Activated CD8-positive, alpha-beta T cell treated with anti-CD3 and anti-CD28 coated beads, Interleukin-2, amount 10 ng/mL, durations not matched to agents 7 days and 5 days (primary cell): ENCODE results near the gene XRRA1. TPM values are rescaled to one million over a fixed set of nuclear protein-coding genes. Genes with fewer than 3 reads are reported as not detected.

ENCODE experiments used
- ATAC-seq: fragments of 150-1000 bp; cut with Tn5 transposase; one replicate; pipeline ENCODE4 v1.10.0; 2021; ENCODE audit warnings: moderate library complexity
- CTCF ChIA-PET: fragments of 350-600 bp; sonication (Branson Sonifier 250); formaldehyde crosslinking; loops from one replicate; lab custom pipeline; 2021; ENCODE audit warnings: antibody characterized with exemption; lab: Charles Lee
- POLR2A ChIA-PET: fragments of 350-600 bp; sonication (Branson Sonifier 250); formaldehyde crosslinking; loops from one replicate; lab custom pipeline; 2021; ENCODE audit warnings: antibody characterized with exemption; lab: Charles Lee
- DNase-seq: peaks from one replicate; pipeline ENCODE4 v3.0.0-alpha.2; 2020
- H3K27ac Mint-ChIP-seq: one replicate; pipeline ENCODE4 v1.8.0; 2021; ENCODE audit warnings: mild to moderate bottlenecking, mixed read lengths
- H3K27me3 Mint-ChIP-seq: one replicate; pipeline ENCODE4 v1.8.0; 2021; ENCODE audit warnings: low read depth, mixed read lengths
- H3K36me3 Mint-ChIP-seq: one replicate; pipeline ENCODE4 v1.8.0; 2021; ENCODE audit warnings: low read depth, mixed read lengths
- H3K4me1 Mint-ChIP-seq: one replicate; pipeline ENCODE4 v1.8.0; 2021; ENCODE audit warnings: low read depth, mixed read lengths
- H3K4me3 Mint-ChIP-seq: one replicate; pipeline ENCODE4 v1.8.0; 2021; ENCODE audit warnings: mild to moderate bottlenecking, mixed read lengths
- H3K9me3 Mint-ChIP-seq: one replicate; pipeline ENCODE4 v1.8.0; 2022; ENCODE audit warnings: mixed read lengths; ENCODE audit not compliant: insufficient read depth
- total RNA-seq, 2 experiments: library from RNA; stranded (reverse); gene quantifications; one replicate each; pipeline ENCODE4 v1.2.3, GENCODE V29; 2021

The XRRA1 gene
- total RNA-seq, 2 experiments from 2014 or later: 16.6 to 19.0 TPM

DNA sequence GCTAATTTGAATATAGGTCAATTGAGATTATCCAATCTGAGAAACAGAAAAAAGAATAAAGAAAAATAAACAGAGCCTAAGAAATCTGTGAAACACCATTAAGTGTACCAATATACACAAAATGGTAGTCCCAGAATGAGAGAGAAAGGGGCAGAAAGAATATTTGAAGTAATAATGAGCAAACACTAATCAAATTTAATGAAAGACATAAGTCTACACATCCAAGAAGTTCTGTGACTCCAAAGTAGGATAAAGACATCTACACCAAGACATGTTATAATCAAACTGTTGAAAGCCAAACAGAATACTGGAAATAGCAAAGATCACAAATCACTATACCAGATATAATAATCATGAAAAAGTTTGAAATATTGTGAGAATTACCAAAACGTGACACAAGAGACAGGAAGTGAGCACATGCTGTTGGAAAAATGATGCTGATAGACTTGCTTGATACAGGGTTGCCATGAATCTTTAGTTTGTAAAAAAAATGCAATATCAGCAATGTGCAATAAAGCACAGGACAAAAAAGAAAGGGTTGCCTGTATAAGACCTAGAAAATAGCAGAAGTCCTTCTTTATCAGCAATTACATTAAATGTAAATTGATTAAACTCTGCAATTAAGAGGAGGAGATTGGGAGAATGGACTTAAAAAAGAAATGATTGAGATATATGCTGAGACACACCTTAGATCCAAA, 124.5 kb downstream of the XRRA1 start:
- Mint-ChIP-seq H3K36me3 (peaks cover 88% of the 10 kb centered on the region), H3K4me1 (peaks cover 4% of the 10 kb centered on the region), H3K27ac (no peak overlapping the region), H3K27me3 (no peaks in the 10 kb centered on the region), H3K9me3 (peaks cover 48% of the 10 kb centered on the region), H3K4me3 (no peak overlapping the region)
- ChIA-PET CTCF (interaction anchor here (1.5 kb wide), 1 partner anchor 11 kb away, joined by 3 read pairs; no protein-coding TSS in a partner anchor), POLR2A (interaction anchor here (0.7 kb wide), 1 partner anchor 152 kb away, joined by 4 read pairs; no protein-coding TSS in a partner anchor)
- ATAC-seq: no peak
- DNase-seq: no peak

DNA sequence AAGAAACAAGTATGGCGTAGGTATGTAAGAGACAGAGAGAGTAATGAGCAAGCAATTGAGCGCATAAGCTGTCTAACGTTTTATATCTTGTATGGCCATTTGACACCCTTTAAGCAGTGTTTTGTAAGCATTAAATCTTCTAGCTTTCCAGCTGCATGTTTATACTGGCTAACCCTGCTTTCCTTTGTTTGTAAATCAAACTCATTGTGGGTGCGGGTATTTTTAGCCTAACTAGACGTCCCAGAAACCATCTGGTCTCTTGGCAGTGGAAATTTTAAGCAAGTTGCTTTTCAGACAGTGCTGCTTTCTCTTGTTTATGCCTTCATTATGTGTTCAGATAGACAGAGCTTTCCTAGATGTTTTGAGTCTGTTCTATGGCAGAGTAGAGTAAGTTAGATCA, 126.7 kb downstream of the XRRA1 start:
- Mint-ChIP-seq H3K36me3 (peaks cover 89% of the 10 kb centered on the region), H3K9me3 (peaks cover 36% of the 10 kb centered on the region), H3K27ac (no peak overlapping the region), H3K27me3 (no peaks in the 10 kb centered on the region), H3K4me1 (peaks cover 21% of the 10 kb centered on the region), H3K4me3 (no peak overlapping the region)
- CTCF ChIA-PET: interaction anchor here (0.7 kb wide), 1 partner anchor 344 kb away, joined by 3 read pairs; no protein-coding TSS in a partner anchor
- POLR2A ChIA-PET: no interaction called here
- ATAC-seq (no peak), DNase-seq (no peak)

DNA sequence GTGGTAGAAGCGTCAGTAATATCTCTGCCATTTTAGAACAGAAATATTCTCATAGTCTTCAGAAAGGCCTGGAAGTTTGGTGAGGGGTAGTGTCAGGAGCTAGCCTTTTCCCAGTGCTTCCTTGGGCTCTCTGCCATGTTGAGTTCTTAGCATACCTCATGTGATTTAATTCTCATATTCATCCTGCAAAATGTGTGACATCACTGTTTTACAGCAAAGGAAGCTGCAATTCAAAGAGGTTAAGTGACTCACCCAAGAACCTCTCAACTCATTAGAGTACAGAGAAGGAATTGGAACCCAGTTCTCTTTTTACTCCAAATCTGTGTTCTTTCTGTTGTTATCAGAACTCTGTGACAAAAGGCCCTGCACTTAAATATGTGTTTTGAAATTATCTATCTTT, 128.1 kb downstream of the XRRA1 start:
- Mint-ChIP-seq H3K27me3 (no peaks in the 10 kb centered on the region), H3K4me3 (no peak overlapping the region), H3K36me3 (peaks cover 80% of the 10 kb centered on the region), H3K9me3 (peaks cover 24% of the 10 kb centered on the region), H3K27ac (no peak overlapping the region), H3K4me1 (peaks cover 21% of the 10 kb centered on the region)
- ChIA-PET POLR2A (no interaction called here), CTCF (interaction anchor here (1.2 kb wide), 1 partner anchor 19 kb away, joined by 3 read pairs; no protein-coding TSS in a partner anchor)
- ATAC-seq (no peak), DNase-seq (no peak)

GRCh38 chr11:74819400-74819799, 129.5 kb downstream of the XRRA1 start:
- Mint-ChIP-seq H3K4me3 (no peak overlapping the region), H3K36me3 (peaks cover 70% of the 10 kb centered on the region), H3K27me3 (no peaks in the 10 kb centered on the region), H3K9me3 (peaks cover 10% of the 10 kb centered on the region), H3K4me1 (peaks cover 21% of the 10 kb centered on the region), H3K27ac (no peak overlapping the region)
- ChIA-PET CTCF (interaction anchor here (1.2 to 1.8 kb wide), 2 partner anchors 21 to 386 kb away, joined by 3 to 4 read pairs; no protein-coding TSS in a partner anchor), POLR2A (no interaction called here)
- DNase-seq (no peak), ATAC-seq (no peak)

- DNase-seq (no peak), ATAC-seq (no peak)
- CTCF ChIA-PET: interaction anchor here (1.7 to 1.8 kb wide), 2 partner anchors 322 to 387 kb away, joined by 3 to 4 read pairs; no protein-coding TSS in a partner anchor
- H3K9me3 Mint-ChIP-seq: peaks cover under 1% of the 10 kb centered on the region
- peaks cover 60% of the 10 kb centered on the region for H3K36me3 Mint-ChIP-seq
- H3K27me3 Mint-ChIP-seq: no peaks in the 10 kb centered on the region
- peaks cover 21% of the 10 kb centered on the region for H3K4me1 Mint-ChIP-seq
- no peak overlapping the region for H3K4me3 Mint-ChIP-seq
- H3K27ac Mint-ChIP-seq: peak overlapping the region; percentile 64
- POLR2A ChIA-PET: no interaction called here
Observed at GRCh38 chr11:74818283-74818946, 130.5 kb downstream of the XRRA1 start.

- Mint-ChIP-seq H3K4me3 (no peak overlapping the region), H3K9me3 (no peaks in the 10 kb centered on the region), H3K27ac (no peak overlapping the region), H3K4me1 (peaks cover 21% of the 10 kb centered on the region), H3K27me3 (no peaks in the 10 kb centered on the region), H3K36me3 (peaks cover 55% of the 10 kb centered on the region)
- POLR2A ChIA-PET: no interaction called here
- CTCF ChIA-PET: interaction anchor here (1.7 kb wide), 1 partner anchor 324 kb away, joined by 3 read pairs; no protein-coding TSS in a partner anchor
- ATAC-seq: no peak
- DNase-seq: no peak
Observed at GRCh38 chr11:74816664-74817063, 132.2 kb downstream of the XRRA1 start.

DNA sequence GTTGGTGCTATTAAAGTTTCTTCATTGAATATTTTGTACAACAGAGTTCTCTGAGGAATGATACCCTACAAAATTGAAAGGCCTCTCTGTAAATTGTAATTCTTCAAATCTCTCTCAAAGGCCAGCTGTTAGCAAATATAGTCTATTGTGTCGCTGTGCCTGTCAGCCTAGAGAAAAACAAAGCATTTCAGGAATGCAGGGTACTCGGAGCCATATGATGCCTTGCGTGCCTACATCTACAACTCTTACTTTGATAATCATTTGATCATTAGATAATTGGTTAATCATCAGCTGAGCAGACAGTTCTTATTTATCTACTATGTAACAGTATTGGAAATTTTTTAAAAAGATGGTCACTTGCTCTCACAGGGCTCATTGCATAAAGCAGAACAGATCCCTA, 132.9 kb downstream of the XRRA1 start:
- Mint-ChIP-seq H3K27me3 (no peaks in the 10 kb centered on the region), H3K4me1 (peaks cover 20% of the 10 kb centered on the region), H3K9me3 (no peaks in the 10 kb centered on the region), H3K4me3 (no peak overlapping the region), H3K27ac (no peak overlapping the region), H3K36me3 (peaks cover 53% of the 10 kb centered on the region)
- DNase-seq (no peak), ATAC-seq (no peak)
- POLR2A ChIA-PET: no interaction called here
- CTCF ChIA-PET: no interaction called here

- ChIA-PET POLR2A (no interaction called here), CTCF (no interaction called here)
- Mint-ChIP-seq H3K27me3 (no peaks in the 10 kb centered on the region), H3K9me3 (no peaks in the 10 kb centered on the region), H3K4me1 (peaks cover 7% of the 10 kb centered on the region), H3K4me3 (no peak overlapping the region), H3K27ac (no peak overlapping the region), H3K36me3 (peaks cover 31% of the 10 kb centered on the region)
- DNase-seq (no peak), ATAC-seq (no peak)
Observed at GRCh38 chr11:74809801-74810200, 139.1 kb downstream of the XRRA1 start.

- no peak overlapping the region for H3K27ac Mint-ChIP-seq
- ChIA-PET CTCF (no interaction called here), POLR2A (no interaction called here)
- no peaks in the 10 kb centered on the region for H3K27me3 Mint-ChIP-seq
- no peak overlapping the region for H3K4me3 Mint-ChIP-seq
- H3K9me3 Mint-ChIP-seq: no peaks in the 10 kb centered on the region
- peaks cover 36% of the 10 kb centered on the region for H3K36me3 Mint-ChIP-seq
- peaks cover 7% of the 10 kb centered on the region for H3K4me1 Mint-ChIP-seq
- no peak for ATAC-seq
- DNase-seq: no peak
Observed at GRCh38 chr11:74806267-74806666, 142.6 kb downstream of the XRRA1 start.

- ChIA-PET CTCF (interaction anchor here (2.0 kb wide), 1 partner anchor 8 kb away, joined by 5 read pairs; no protein-coding TSS in a partner anchor), POLR2A (no interaction called here)
- peaks cover 60% of the 10 kb centered on the region for H3K36me3 Mint-ChIP-seq
- H3K27me3 Mint-ChIP-seq: no peaks in the 10 kb centered on the region
- H3K27ac Mint-ChIP-seq: no peak overlapping the region
- no peaks in the 10 kb centered on the region for H3K9me3 Mint-ChIP-seq
- ATAC-seq (no peak), DNase-seq (no peak)
- H3K4me3 Mint-ChIP-seq: no peak overlapping the region
- H3K4me1 Mint-ChIP-seq: no peaks in the 10 kb centered on the region
Observed at GRCh38 chr11:74791333-74792100, 157.4 kb downstream of the XRRA1 start.
